Right forelimb (tissue), 1 donor: ENCODE results near the gene CCM2L.

Experiments used
- DNase-seq: peaks from one replicate; pipeline ENCODE4 v3.0.0-alpha.2; 2018

The CCM2L gene

DNA sequence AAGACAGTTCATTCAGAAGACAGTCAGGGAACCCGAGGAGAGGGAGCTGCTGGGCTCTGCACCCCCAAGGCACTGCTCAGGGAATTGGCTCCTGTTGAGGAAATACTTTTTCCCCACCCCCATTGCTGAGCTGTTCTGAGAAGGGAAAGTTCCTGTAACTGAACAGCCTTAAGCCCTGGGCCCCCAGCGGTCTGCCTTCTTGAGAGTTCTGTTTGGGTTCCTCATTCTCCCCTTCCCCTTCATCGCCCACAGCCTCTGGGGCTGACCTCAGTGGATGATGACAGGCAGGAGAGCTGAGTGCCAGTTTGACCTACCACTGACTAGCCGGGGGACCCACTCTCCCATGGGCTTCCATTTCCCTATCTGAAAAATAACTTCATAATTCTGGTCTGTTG lies 52.5 kb downstream of the CCM2L start:
- DNase-seq = peak; percentile 38

- DNase-seq = peak; percentile 30
Observed at GRCh38 chr20:32063695-32064094, 53.5 kb downstream of the CCM2L start.

GRCh38 chr20:32064667-32065066 lies 54.4 kb downstream of the CCM2L start:
- peak; percentile 25 for DNase-seq

- DNase-seq = peak; percentile 23
Observed at GRCh38 chr20:32067234-32067821, 57.1 kb downstream of the CCM2L start.

GRCh38 chr20:32068174-32068573 lies 57.9 kb downstream of the CCM2L start:
- no peak for DNase-seq

DNA sequence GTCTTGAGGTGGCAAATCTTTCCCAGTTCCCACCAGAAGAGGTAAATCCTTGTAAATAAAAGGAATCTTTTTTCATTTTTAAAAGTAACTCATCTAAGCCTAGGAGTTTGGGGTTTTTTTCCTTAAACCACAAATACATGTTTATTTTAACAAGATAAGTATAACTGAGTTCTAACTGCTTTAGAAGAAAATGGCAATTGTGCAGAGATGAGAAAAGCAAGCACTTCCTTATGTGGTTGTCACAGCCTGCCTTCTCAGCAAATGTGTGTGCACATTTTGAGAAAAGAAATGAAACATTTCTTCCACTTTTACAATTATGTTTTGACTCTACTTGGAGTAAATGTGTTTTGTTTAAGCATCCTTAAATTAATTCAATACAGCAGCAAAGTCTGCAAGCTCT lies 59.5 kb downstream of the CCM2L start:
- no peak for DNase-seq

- no peak for DNase-seq
Observed at GRCh38 chr20:32070282-32070681, 60.0 kb downstream of the CCM2L start.

DNA sequence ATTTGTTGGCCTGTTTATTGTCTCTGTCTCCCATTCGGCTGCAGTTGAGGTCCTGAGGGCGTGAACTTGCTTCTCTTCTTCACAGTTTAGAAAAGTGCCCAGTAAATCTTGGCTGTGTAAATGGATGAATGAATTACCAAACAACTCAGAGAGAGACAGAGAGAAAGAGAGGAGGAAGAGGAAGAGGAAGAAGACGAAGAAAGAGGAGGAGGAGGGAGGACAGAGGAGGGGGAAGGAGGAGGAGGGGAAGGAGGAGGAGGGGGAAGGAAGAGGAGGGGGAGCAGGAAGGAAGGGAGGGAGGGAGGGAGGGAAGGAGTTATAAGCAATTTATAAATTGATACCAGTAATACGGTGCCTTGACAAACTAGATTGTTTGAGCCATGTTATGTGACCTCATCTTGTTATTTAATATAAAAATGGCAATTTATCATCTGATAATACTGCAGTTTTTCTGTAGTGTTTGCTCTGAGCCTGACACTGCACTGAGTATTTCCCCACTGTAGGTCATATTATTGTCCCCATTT lies 60.5 kb downstream of the CCM2L start:
- no peak for DNase-seq

DNA sequence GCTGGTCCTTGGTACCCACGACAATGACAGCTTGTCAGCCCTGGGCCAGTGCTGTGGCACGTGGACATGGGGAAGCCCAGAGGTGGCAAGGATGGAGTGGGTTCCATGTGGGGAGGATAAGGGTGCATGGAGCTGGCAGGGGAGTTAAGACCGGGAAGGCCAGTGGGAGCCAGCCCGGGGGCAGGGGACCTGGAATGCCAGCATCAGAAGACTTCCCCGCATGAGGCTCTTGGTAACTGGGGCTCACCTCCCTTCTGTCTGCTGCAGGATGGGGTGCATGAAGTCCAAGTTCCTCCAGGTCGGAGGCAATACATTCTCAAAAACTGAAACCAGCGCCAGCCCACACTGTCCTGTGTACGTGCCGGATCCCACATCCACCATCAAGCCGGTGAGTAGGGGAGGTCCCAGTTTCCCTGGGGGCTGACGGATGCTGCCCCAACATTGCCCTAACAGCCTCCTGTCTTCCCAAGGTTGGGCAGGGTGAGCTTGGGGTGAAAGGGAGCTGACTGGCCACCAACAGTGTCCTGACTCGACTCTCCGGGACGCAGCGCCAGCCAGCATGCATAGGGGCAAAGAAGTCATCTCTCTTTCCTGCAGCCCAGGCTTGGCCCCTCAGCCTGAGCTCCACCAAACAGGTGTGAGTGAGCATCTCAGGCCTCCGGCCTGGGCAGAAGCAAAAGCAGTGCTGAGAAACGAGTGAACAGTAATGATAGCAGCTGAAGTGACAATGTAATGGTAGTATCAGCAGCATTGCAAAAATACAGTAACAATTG lies 61.3 kb downstream of the CCM2L start:
- peak; percentile 39 for DNase-seq

- no peak for DNase-seq
Observed at GRCh38 chr20:32072168-32072750, 62.0 kb downstream of the CCM2L start.

DNA sequence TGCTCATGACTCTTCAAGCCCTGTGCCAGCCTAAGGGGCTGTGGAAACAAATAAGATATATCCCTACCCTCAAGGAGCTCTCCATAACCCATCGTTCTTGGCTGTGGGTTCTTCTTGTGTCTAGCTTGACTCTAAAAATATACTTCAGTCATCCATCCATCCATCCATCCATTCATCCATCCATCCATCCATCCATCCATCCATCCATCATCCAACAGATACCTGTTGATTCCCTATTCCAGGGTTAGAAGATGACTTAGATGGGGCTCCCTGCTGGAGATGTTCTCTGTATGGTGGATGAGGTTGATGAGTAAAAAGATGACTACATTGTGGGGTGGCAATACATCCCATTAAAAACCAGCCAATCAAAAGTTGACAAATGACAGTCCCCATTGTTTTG lies 65.3 kb downstream of the CCM2L start:
- DNase-seq = no peak

DNA sequence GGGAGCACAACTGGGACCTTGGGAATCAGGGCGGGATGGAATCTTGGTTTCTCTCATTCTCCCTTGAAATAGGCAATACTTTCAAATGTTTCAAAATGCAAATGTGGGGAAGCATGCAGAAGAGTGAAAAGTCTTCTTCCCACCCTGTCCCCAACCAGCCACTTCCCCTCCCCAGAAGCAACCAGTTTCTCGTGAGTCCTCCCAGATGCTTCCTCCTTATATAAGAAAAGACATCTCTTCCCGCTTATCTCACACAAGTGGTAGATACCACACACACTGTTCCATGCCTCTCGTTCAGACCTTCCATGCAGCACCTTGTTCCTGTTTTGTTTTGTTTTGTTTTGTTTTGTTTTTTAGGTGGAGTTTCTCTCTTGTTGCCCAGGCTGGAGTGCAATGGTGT lies 67.0 kb downstream of the CCM2L start:
- DNase-seq = no peak

GRCh38 chr20:32078322-32078721 lies 68.1 kb downstream of the CCM2L start:
- no peak for DNase-seq

DNA sequence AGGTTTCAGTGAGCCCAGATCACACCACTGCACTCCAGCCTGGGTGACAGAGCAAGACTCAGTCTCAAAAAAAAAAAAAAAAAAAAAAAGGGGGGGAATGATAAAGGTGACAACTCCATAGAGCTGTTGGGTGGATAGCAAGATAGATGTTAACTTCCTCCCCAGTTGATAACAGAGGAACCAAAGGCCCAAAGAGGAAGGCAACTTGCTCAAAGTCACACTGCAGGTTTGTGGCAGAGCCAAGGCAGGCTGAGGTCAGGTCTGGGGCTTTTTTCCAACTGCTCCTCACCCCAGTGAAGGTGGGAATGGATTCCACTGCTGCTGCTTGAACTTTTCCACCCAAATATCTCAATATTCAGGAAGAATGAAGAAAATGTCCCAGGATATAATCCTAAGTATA lies 68.6 kb downstream of the CCM2L start:
- DNase-seq = no peak

DNA sequence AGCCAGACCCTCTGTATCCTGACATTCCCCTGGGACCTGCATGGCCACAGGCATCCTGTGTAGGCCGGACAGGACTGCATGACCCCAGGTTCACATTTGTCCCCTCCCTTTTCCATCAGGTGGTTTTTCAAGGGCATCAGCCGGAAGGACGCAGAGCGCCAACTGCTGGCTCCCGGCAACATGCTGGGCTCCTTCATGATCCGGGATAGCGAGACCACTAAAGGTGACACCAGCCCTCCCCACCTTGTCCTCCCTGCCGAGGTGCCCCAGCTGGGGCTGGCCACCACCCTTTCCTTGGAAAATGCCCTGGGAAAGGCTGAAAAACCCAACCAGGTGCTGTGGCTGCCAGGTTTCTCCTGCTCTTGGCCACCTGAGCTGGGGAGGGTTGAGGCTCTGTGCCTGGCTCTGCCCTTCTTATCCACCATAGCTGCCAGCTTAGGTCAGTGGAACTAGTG lies 69.4 kb downstream of the CCM2L start:
- no peak for DNase-seq

DNA sequence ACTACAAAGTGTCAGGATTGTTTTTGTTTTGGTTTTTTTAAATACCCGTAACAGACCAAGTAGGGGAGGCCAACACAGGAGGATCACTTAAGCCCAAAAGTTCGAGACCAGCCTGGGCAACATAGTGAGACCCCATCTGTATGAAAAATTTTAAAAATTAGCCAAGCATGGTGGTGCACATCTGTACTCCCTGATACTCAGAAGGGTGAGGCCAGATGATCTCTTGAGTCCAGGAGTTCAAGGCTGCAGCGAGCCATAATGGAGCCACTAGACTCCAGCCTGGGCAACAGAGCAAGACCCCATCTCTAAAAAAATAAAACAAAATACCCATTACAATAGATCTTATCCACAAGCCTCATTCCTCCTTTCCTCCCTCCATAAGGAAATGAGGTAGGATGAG lies 70.5 kb downstream of the CCM2L start:
- no peak for DNase-seq
